ENCODE measurements around the gene CNKSR1.

DNA sequence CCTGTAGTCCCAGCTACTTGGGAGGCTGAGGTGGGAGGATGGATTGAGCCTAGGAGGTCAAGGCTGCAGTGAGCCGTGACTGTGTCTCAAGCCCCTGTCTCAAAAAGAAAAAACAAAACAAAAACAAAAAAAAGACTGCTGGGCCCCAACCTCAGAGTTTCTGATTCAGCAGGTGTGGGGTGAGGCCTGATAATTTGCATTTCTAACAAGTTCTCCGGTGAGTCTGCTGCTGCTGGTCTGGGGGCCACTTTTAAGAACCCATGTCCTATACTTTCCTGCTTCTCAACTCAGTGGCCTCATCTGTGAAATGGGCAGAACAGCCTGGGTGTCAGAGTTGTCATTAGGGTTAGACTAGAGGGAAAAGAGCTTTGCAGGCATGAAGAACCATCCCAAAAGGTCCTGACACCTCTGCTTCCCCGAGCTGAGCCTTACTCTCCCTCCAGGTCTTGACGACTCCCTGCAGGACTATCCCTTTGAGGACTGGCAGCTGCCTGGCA, 2.8 kb downstream of the CNKSR1 start:
- TF ChIP-seq, protein P1, sequence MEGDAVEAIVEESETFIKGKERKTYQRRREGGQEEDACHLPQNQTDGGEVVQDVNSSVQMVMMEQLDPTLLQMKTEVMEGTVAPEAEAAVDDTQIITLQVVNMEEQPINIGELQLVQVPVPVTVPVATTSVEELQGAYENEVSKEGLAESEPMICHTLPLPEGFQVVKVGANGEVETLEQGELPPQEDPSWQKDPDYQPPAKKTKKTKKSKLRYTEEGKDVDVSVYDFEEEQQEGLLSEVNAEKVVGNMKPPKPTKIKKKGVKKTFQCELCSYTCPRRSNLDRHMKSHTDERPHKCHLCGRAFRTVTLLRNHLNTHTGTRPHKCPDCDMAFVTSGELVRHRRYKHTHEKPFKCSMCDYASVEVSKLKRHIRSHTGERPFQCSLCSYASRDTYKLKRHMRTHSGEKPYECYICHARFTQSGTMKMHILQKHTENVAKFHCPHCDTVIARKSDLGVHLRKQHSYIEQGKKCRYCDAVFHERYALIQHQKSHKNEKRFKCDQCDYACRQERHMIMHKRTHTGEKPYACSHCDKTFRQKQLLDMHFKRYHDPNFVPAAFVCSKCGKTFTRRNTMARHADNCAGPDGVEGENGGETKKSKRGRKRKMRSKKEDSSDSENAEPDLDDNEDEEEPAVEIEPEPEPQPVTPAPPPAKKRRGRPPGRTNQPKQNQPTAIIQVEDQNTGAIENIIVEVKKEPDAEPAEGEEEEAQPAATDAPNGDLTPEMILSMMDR (conservative IDR thresholded peaks at IDR 0.05; ENCODE audit: low read depth, low read length) = no peak
- no peak for TF ChIP-seq EZH2 (IDR thresholded peaks at IDR 0.05; ENCODE audit: low read length, unreplicated experiment)

All from PC-3 (cell line).